Stimulated activated CD8-positive, alpha-beta memory T cell treated with anti-CD3 and anti-CD28 coated beads, Interleukin-2, amount 100 ng/mL, for 48 hours (primary cell): ENCODE data around the gene HRC.

Source experiments
- DNase-seq, 2 donors: peaks; one replicate each; pipeline ENCODE4 v3.0.0-alpha.2; 2020; ENCODE audit warnings: low read depth in 2 of 2

HRC gene

DNA sequence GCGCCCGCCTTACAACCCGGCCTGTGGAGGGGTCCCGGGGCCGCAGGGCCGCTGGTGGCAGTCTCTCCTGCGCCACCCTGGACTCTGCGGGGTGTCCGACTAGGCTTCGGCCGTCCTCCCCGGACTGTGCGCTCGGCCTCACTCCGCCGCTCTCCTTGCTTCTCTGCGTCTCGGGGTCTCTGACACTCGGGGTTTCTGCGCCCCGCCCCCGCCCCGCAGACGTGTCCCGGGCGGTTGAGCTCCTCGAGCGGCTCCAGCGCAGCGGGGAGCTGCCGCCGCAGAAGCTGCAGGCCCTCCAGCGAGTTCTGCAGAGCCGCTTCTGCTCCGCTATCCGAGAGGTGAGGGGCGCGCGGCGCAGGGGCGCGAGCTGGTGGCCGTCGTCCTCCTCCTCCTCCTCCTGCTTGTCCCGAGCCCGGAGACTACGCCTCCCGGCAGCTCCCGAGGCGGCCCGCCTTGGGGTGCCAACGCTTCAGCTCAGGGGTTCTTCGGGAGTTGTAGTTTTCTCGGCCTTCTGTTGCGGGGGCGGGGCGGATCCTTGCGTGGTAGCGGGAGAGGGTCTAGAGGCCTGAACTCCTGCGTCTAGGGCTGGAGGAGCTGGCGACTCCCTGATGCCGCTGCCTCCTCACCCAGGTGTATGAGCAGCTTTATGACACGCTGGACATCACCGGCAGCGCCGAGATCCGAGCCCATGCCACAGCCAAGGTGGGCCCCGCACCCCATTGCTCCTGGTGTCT lies 40.4 kb downstream of the HRC start:
- peak in 1 of 2 donors; percentile 40 for DNase-seq

DNA sequence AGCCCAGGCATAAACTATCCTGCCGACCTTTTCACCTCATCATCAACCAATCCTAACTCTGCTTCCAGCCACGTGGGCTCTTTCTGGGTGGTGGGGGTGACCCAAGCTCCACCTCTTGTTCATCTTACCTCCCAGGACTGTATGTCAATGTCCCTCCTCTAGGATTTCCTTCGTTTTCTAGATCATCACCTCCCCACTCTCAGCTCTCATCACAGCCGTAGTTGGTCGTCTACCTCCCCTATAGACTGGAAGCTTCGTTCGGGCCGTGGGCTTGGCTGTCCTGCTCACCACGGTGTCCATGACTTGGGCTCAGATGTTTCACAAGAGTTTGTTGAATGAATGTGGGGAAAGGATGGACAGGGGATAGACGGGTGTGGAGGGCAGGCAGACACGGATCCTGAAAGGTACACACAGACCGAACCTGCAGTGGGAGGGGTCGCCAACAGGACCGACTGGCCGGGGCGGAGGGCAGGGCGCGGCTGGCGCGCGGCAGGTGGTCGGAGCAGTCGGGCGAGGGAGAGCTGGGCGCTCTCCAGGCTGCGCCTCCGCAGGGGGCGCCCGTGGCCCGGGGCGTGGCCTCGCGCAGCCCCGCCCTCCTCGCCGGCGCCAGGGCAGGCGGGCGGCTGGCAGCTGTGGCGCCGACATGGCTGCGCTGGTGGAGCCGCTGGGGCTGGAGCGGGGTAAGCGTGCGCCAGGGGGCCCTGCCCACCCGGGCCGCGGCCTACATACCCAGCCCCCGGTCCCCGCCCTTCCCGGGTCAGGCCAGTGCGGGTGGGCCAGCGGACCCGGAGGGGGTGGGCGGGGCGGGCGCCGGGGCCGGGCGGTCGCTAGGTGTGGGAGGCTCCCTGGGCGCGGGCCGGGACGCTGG lies 41.2 kb downstream of the HRC start, which contains the start of gene LIN7B:
LIN7B (plus strand) TSS at position 609 of the 868 bp plus-strand sequence; CDS start at position 644, 35 bp downstream.
- peak; percentile 57 to 69 for DNase-seq

DNA sequence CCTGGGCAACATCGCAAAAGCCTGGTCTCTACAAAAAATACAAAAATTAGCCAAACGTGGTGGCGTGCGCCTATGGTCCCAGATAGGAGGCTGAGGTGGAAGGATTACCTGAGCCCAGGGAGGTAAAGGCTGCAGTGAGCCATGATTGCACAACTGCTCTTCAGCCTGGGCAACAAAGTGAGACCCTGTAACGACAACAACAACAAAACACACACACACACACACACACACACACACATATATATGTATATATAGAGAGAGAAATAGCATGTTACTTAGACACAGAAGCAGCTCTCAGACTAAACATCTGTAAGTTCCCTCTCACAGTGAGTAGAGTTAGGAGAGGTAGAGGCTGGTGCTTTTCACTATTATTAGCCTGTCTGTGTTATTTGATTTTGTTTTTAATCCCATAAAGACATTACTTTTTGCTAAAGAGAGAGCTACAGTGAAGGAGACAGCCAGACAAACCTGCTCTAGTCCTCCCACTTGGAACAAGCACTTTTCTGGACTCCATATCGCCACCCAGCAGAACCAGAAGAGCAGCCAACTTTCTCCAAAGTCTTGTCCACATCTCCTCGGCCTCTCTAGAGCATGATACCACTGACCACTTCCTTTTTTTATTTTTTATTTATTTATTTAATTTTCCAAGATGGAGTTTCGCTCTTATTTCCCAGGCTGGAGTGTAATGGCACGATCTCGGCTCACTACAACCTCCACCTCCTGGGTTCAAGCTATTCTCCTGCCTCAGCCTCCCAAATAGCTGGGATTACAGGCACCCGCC lies 43.8 kb downstream of the HRC start:
- no peak for DNase-seq

- DNase-seq, result no peak
These were observed 44.6 kb downstream of the HRC start for GRCh38 chr19:49110567-49110966.

GRCh38 chr19:49109569-49110233 lies 45.5 kb downstream of the HRC start:
- no peak for DNase-seq

DNA sequence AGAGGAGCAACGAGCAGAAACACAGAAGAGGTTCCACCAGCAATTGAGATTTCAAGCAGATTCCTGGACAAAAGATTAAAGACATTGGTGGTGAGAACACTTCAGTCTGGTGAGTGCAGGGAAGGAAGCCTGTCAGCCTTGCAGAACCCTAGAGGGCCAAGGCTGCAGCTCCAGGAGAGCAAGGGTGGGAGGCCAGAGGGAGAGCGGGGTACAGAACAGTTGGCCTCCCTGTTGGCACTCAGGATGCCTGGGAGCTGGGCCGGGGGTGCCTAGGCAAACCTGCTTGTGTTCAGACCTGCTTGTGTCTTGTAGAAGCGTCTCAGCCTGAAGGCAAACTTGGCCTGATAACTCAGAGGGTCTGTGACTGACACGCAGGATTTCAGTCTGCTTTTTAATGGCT lies 46.1 kb downstream of the HRC start:
- no peak for DNase-seq

- no peak for DNase-seq
These were observed 47.4 kb downstream of the HRC start for GRCh38 chr19:49107625-49108459.

GRCh38 chr19:49106648-49107135 lies 48.5 kb downstream of the HRC start:
- peak; percentile 50 to 64 for DNase-seq

- no peak for DNase-seq
These were observed 50.8 kb downstream of the HRC start for GRCh38 chr19:49104229-49104864.

- DNase-seq, result no peak
These were observed 51.7 kb downstream of the HRC start for GRCh38 chr19:49103331-49104085.

DNA sequence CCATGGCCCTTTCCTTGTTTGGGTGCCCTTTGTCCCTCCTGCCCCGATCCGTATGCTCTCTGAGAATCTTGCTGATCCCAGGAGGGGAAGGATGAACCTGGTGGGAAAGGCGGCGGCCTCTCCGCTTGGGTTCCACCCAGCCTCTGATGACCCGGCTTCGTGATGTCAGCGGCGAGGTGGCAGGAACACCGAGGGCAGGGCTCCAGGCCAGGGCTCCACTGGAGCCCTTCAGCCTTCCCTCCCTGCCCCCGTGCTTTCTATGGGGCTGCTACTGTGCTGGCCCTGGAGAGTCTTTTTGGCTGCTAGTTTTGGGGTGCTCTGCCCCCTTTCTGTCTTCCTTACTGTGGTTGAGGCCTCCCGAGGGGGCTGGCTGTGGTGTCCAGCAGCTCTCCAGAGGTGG lies 52.9 kb downstream of the HRC start:
- no peak for DNase-seq
